ENCODE results near the gene PNMA8A.
A peak's percentile ranks its signal among the peaks of the same experiment; 100 is the strongest.

PNMA8A gene

DNA sequence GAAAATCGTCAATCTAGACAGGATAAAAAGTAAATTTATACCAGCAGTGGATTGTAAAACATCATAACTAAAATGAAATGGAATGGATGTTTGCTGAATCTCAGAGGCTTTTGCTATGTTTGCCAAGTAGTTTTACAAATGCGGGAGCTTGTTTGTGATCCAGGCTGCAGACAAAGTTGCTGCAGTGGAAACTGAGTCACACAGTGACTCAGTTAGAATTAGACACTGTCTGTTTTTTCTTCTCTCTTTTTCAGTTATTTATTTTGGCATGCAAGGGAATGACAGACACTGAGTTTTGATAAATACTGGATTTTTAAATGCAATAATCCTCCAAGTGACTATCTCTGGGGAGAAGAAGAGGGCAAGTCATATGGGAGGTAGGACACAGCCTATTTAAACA, 4.6 kb upstream of the PNMA8A start:
- no peak overlapping the region for H3K4me3 ChIP-seq (ENCODE audit: low read length)
- DNase-seq (ENCODE audit: low read depth), result no peak
- TF ChIP-seq, protein P1, sequence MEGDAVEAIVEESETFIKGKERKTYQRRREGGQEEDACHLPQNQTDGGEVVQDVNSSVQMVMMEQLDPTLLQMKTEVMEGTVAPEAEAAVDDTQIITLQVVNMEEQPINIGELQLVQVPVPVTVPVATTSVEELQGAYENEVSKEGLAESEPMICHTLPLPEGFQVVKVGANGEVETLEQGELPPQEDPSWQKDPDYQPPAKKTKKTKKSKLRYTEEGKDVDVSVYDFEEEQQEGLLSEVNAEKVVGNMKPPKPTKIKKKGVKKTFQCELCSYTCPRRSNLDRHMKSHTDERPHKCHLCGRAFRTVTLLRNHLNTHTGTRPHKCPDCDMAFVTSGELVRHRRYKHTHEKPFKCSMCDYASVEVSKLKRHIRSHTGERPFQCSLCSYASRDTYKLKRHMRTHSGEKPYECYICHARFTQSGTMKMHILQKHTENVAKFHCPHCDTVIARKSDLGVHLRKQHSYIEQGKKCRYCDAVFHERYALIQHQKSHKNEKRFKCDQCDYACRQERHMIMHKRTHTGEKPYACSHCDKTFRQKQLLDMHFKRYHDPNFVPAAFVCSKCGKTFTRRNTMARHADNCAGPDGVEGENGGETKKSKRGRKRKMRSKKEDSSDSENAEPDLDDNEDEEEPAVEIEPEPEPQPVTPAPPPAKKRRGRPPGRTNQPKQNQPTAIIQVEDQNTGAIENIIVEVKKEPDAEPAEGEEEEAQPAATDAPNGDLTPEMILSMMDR (conservative IDR thresholded peaks at IDR 0.05; ENCODE audit: low read length), result no peak

DNA sequence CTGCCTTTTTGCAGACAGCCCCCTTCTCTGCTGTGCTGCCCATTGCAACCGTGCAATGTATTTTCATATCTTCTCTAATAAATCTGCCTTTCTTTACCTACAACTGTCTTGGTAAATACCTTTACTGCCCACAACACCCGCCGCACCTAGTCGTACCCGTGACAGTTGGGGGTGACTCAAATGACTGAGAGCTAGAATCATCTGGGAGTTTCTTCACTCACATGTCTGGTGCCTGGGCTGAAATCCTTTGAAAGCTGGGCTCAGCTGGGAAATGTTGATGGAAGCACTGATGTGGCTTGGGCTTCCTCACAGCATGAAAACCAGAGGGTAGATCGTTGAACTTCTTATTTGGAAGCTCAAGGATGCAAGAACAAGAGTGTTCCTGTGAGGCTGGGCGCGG, 2.8 kb upstream of the PNMA8A start:
- TF ChIP-seq, protein P1 (conservative IDR thresholded peaks at IDR 0.05; ENCODE audit: low read length), result no peak
- no peak overlapping the region for H3K4me3 ChIP-seq (ENCODE audit: low read length)
- no peak for DNase-seq (ENCODE audit: low read depth)

DNA sequence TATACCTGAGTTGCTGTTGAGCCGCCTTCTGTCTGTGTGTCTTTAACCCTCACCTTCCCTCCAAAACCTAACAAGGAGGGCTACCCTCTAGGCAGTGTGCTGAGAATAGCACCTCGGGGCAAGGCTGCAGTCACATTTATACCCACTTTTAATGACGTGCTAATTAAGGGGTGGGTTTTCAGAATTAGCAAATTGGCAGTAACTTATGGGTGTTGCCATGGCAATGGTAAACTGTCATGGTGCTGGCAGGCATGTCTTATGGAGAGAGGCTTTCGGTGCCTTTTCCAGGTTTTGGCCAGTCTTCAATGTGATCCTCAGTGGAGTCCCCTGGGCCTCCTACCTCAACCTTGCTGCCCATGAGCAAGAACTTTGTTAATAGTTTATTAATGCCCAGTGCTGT, 1.2 kb upstream of the PNMA8A start:
- H3K4me3 ChIP-seq (ENCODE audit: low read length), result no peak overlapping the region
- no peak for DNase-seq (ENCODE audit: low read depth)
- TF ChIP-seq, protein P1 (conservative IDR thresholded peaks at IDR 0.05; ENCODE audit: low read length), result no peak

DNA sequence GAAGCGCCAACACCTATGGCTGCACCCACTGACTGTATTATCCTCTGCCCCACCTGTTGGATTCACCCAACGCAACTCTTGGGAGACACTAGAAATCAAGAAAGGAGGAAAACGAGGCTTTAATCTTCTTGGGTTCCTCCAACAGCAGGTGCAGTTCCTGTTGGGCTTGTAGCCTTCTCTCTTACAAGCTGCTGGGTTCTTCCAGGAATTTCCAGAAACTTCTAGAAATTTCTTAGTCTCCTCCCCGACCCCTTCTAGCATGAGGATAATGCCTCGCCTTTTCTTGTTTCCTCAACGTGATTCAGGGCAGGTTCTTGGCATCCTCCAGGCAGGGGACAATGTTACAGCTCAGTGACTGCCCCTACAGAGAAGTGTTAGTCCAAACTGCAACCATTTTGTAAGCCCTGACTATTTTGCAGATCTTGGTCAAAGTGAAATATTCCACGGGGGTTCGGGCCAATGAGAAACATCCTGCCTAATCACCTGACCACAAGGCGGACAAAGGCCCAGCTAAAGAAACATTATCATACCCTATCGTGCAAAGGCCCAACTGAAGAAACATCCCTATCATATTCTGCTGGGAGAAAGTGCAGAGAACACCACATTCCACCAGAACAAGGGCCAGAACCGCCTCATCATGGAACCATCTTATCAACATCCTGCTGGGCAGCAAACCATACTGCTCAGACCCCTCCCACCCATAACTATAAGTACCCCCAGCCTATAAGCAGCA, 614 bp upstream of the PNMA8A start:
- TF ChIP-seq, protein P1 (conservative IDR thresholded peaks at IDR 0.05; ENCODE audit: low read length), result no peak
- no peak for DNase-seq (ENCODE audit: low read depth)
- H3K4me3 ChIP-seq (ENCODE audit: low read length), result peak overlapping the region; percentile 39

DNA sequence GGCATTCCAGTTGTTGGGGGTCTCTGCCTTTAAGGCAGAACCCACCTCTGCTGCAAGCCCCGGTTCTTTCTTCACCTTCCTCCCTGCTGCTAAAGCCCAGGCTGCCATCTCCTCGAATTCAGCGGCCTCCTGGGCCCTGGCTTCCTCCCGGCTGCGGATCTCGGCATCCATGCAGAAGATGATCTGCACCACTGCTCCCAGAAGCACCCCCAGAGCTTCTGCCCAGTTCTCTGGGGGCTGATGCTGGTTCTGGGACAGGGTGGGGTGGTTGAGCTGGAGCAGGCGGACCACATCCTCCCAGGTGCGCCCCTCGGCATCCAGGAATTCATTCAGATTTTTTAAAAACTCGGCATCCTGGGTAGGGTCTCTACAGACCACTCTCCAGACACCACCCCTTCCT, 987 bp downstream of the PNMA8A start:
- DNase-seq (ENCODE audit: low read depth), result no peak
- TF ChIP-seq, protein P1 (conservative IDR thresholded peaks at IDR 0.05; ENCODE audit: low read length), result no peak
- H3K4me3 ChIP-seq (ENCODE audit: low read length), result no peak overlapping the region

DNA sequence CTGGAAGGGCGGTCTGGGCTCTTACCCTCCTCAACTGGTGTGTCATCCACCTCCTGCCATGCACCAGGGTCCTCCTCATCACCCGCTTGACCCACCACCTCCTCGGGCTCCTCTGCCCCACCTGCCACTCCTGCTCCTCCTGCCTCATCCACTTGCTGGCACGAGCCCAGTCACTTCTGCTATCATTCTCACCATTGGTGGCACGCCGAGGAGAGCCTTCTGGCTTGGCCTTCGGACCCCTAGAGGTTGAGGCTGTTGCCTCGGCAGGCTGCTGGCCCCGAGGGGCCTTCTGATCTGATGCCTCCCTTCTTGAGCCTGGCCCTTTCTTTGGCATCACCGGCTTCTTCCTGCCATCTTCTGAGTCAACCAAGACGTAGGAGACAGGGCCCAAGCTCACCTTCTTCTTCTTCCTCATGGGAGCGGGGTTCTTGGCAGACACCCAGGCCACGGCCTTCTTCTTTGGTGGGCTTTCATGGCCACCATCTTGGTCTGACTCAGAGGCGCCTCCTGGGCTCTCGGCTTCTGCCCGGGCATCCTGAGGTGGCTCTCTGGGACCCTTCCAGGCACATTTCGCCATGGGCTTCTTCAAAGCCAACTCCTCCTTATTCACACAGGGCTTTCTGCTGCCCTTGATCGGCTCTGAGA, 1.7 kb downstream of the PNMA8A start:
- TF ChIP-seq, protein P1 (conservative IDR thresholded peaks at IDR 0.05; ENCODE audit: low read length), result no peak
- H3K4me3 ChIP-seq (ENCODE audit: low read length), result no peak overlapping the region
- no peak for DNase-seq (ENCODE audit: low read depth)

All from AG10803 (cell line).